ENCODE results near the gene LRRC59.

Gene LRRC59

GRCh38 chr17:50370052-50370451 is 27.3 kb downstream of the LRRC59 start:
- Histone ChIP-seq H3K36me3 (ENCODE audit: insufficient read depth, low read length) (peaks cover 16% of the 10 kb centered on the region), H3K27me3 (ENCODE audit: insufficient read depth, low read length) (no peaks in the 10 kb centered on the region), H3K4me1 (ENCODE audit: control insufficient read depth, insufficient read depth, low read length, unreplicated experiment) (peaks cover 14% of the 10 kb centered on the region), H3K4me3 (ENCODE audit: low read depth, low read length) (no peak overlapping the region), H3K79me2 (ENCODE audit: control insufficient read depth, insufficient read depth, low read length, unreplicated experiment) (peaks cover 28% of the 10 kb centered on the region), H2AFZ (ENCODE audit: low read length, unreplicated experiment) (no peak overlapping the region), H3K27ac (ENCODE audit: low read depth, low read length) (no peak overlapping the region)

GRCh38 chr17:50367401-50367800 is 29.9 kb downstream of the LRRC59 start:
- Histone ChIP-seq H3K4me1 (ENCODE audit: control insufficient read depth, insufficient read depth, low read length, unreplicated experiment) (peaks cover 11% of the 10 kb centered on the region), H3K27ac (ENCODE audit: low read depth, low read length) (no peak overlapping the region), H3K79me2 (ENCODE audit: control insufficient read depth, insufficient read depth, low read length, unreplicated experiment) (peaks cover 15% of the 10 kb centered on the region), H3K4me3 (ENCODE audit: low read depth, low read length) (no peak overlapping the region), H2AFZ (ENCODE audit: low read length, unreplicated experiment) (no peak overlapping the region), H3K27me3 (ENCODE audit: insufficient read depth, low read length) (no peaks in the 10 kb centered on the region), H3K36me3 (ENCODE audit: insufficient read depth, low read length) (peaks cover 16% of the 10 kb centered on the region)

GRCh38 chr17:50365649-50366393 is 31.5 kb downstream of the LRRC59 start:
- H3K4me1 ChIP-seq (ENCODE audit: control insufficient read depth, insufficient read depth, low read length, unreplicated experiment), result peaks cover 5% of the 10 kb centered on the region
- H3K79me2 ChIP-seq (ENCODE audit: control insufficient read depth, insufficient read depth, low read length, unreplicated experiment), result no peaks in the 10 kb centered on the region
- no peak overlapping the region for H3K27ac ChIP-seq (ENCODE audit: low read depth, low read length)
- H3K4me3 ChIP-seq (ENCODE audit: low read depth, low read length), result no peak overlapping the region
- no peak overlapping the region for H2AFZ ChIP-seq (ENCODE audit: low read length, unreplicated experiment)
- no peaks in the 10 kb centered on the region for H3K27me3 ChIP-seq (ENCODE audit: insufficient read depth, low read length)
- H3K36me3 ChIP-seq (ENCODE audit: insufficient read depth, low read length), result peaks cover 16% of the 10 kb centered on the region

GRCh38 chr17:50365165-50365564 is 32.2 kb downstream of the LRRC59 start:
- Histone ChIP-seq H2AFZ (ENCODE audit: low read length, unreplicated experiment) (no peak overlapping the region), H3K27ac (ENCODE audit: low read depth, low read length) (no peak overlapping the region), H3K4me3 (ENCODE audit: low read depth, low read length) (no peak overlapping the region), H3K36me3 (ENCODE audit: insufficient read depth, low read length) (peaks cover 16% of the 10 kb centered on the region), H3K4me1 (ENCODE audit: control insufficient read depth, insufficient read depth, low read length, unreplicated experiment) (peaks cover 5% of the 10 kb centered on the region), H3K27me3 (ENCODE audit: insufficient read depth, low read length) (no peaks in the 10 kb centered on the region), H3K79me2 (ENCODE audit: control insufficient read depth, insufficient read depth, low read length, unreplicated experiment) (no peaks in the 10 kb centered on the region)

GRCh38 chr17:50364715-50365114 is 32.6 kb downstream of the LRRC59 start:
- Histone ChIP-seq H3K36me3 (ENCODE audit: insufficient read depth, low read length) (peaks cover 12% of the 10 kb centered on the region), H2AFZ (ENCODE audit: low read length, unreplicated experiment) (no peak overlapping the region), H3K4me1 (ENCODE audit: control insufficient read depth, insufficient read depth, low read length, unreplicated experiment) (peaks cover 5% of the 10 kb centered on the region), H3K27me3 (ENCODE audit: insufficient read depth, low read length) (no peaks in the 10 kb centered on the region), H3K4me3 (ENCODE audit: low read depth, low read length) (no peak overlapping the region), H3K79me2 (ENCODE audit: control insufficient read depth, insufficient read depth, low read length, unreplicated experiment) (no peaks in the 10 kb centered on the region), H3K27ac (ENCODE audit: low read depth, low read length) (no peak overlapping the region)

GRCh38 chr17:50364061-50364458 is 33.3 kb downstream of the LRRC59 start:
- H3K27ac ChIP-seq (ENCODE audit: low read depth, low read length), result no peak overlapping the region
- H3K36me3 ChIP-seq (ENCODE audit: insufficient read depth, low read length), result peaks cover 7% of the 10 kb centered on the region
- no peak overlapping the region for H3K4me3 ChIP-seq (ENCODE audit: low read depth, low read length)
- no peaks in the 10 kb centered on the region for H3K27me3 ChIP-seq (ENCODE audit: insufficient read depth, low read length)
- H3K4me1 ChIP-seq (ENCODE audit: control insufficient read depth, insufficient read depth, low read length, unreplicated experiment), result peaks cover 5% of the 10 kb centered on the region
- no peak overlapping the region for H2AFZ ChIP-seq (ENCODE audit: low read length, unreplicated experiment)
- H3K79me2 ChIP-seq (ENCODE audit: control insufficient read depth, insufficient read depth, low read length, unreplicated experiment), result no peaks in the 10 kb centered on the region

GRCh38 chr17:50363217-50364060 is 33.9 kb downstream of the LRRC59 start:
- Histone ChIP-seq H3K27ac (ENCODE audit: low read depth, low read length) (no peak overlapping the region), H2AFZ (ENCODE audit: low read length, unreplicated experiment) (no peak overlapping the region), H3K79me2 (ENCODE audit: control insufficient read depth, insufficient read depth, low read length, unreplicated experiment) (no peaks in the 10 kb centered on the region), H3K4me3 (ENCODE audit: low read depth, low read length) (no peak overlapping the region), H3K4me1 (ENCODE audit: control insufficient read depth, insufficient read depth, low read length, unreplicated experiment) (peaks cover 5% of the 10 kb centered on the region), H3K36me3 (ENCODE audit: insufficient read depth, low read length) (peaks cover 3% of the 10 kb centered on the region; the same call in 1 of the 2 replicates), H3K27me3 (ENCODE audit: insufficient read depth, low read length) (no peaks in the 10 kb centered on the region)

- Histone ChIP-seq H2AFZ (ENCODE audit: low read length, unreplicated experiment) (no peak overlapping the region), H3K4me3 (ENCODE audit: low read depth, low read length) (no peak overlapping the region), H3K79me2 (ENCODE audit: control insufficient read depth, insufficient read depth, low read length, unreplicated experiment) (no peaks in the 10 kb centered on the region), H3K27me3 (ENCODE audit: insufficient read depth, low read length) (no peaks in the 10 kb centered on the region), H3K36me3 (ENCODE audit: insufficient read depth, low read length) (peaks cover 7% of the 10 kb centered on the region; the same call in 1 of the 2 replicates), H3K4me1 (ENCODE audit: control insufficient read depth, insufficient read depth, low read length, unreplicated experiment) (peaks cover 5% of the 10 kb centered on the region), H3K27ac (ENCODE audit: low read depth, low read length) (no peak overlapping the region; the same call in 1 of the 2 replicates)
Observed at GRCh38 chr17:50362661-50363060, 34.7 kb downstream of the LRRC59 start.

GRCh38 chr17:50361561-50362480 is 35.5 kb downstream of the LRRC59 start:
- Histone ChIP-seq H3K79me2 (ENCODE audit: control insufficient read depth, insufficient read depth, low read length, unreplicated experiment) (no peaks in the 10 kb centered on the region), H2AFZ (ENCODE audit: low read length, unreplicated experiment) (no peak overlapping the region), H3K27me3 (ENCODE audit: insufficient read depth, low read length) (no peaks in the 10 kb centered on the region), H3K36me3 (ENCODE audit: insufficient read depth, low read length) (peaks cover 7% of the 10 kb centered on the region; the same call in 1 of the 2 replicates), H3K4me1 (ENCODE audit: control insufficient read depth, insufficient read depth, low read length, unreplicated experiment) (peaks cover 5% of the 10 kb centered on the region), H3K27ac (ENCODE audit: low read depth, low read length) (no peak overlapping the region; the same call in 1 of the 2 replicates), H3K4me3 (ENCODE audit: low read depth, low read length) (no peak overlapping the region)

- Histone ChIP-seq H3K27ac (ENCODE audit: low read depth, low read length) (no peak overlapping the region), H2AFZ (ENCODE audit: low read length, unreplicated experiment) (no peak overlapping the region), H3K27me3 (ENCODE audit: insufficient read depth, low read length) (no peaks in the 10 kb centered on the region), H3K79me2 (ENCODE audit: control insufficient read depth, insufficient read depth, low read length, unreplicated experiment) (no peaks in the 10 kb centered on the region), H3K4me1 (ENCODE audit: control insufficient read depth, insufficient read depth, low read length, unreplicated experiment) (peaks cover 5% of the 10 kb centered on the region), H3K4me3 (ENCODE audit: low read depth, low read length) (no peak overlapping the region), H3K36me3 (ENCODE audit: insufficient read depth, low read length) (peaks cover 11% of the 10 kb centered on the region; the same call in 1 of the 2 replicates)
Observed at GRCh38 chr17:50360486-50361115, 36.7 kb downstream of the LRRC59 start.
